Measurements from ENCODE around the gene TUBGCP2.

TUBGCP2 gene

DNA sequence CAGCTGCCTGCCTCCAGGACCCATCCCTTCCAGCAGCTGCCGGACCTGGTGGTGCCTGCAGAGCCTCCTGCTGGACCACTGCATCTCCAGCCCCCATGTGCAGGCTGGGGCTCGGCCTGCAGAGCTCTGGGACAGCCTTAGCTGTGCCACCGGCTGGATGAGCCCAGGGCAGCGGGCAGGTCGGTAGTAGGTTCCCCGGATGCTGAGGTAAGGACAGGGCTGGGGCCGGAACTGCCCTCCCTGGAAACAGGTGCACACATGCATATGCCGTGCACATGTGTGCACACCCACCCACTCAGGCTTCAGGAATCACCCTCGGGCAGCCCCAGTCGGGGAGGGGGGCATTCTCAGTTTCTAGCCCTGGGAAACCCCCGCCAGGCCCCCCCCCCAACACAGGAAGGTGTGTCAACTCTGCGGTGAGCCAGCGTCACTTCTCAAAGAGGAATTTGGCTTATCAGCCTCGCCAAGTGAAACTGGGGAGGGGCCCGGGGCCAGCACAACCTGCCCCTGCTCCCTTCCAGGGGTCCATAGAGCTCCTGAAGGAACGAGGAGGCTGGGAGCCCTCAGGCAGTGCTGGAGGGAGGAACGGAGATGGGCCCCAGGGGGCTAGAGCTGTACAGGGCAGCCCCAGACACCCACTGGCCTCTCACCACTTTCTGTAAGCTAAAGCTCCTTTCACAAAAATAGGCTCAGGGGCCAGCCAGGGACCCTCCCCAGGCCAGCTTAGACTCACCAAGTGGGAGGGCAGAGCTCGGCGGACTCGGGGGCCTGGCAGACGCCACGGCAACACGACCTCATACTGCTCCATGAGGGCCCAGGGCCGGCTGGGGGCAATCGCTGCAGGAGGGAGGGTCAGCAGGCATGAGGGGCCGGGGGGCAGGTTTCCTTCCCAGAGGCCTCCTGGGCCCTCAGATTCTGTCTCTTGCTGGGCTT, 33.7 kb downstream of the TUBGCP2 start:
- H3K9ac ChIP-seq (ENCODE audit: low read length) = no peak overlapping the region
- H3K4me3 ChIP-seq (ENCODE audit: low read depth in 1 of 2, low read length in 2 of 2) = no peak overlapping the region
- no peak overlapping the region for H3K27ac ChIP-seq (ENCODE audit: low read depth, low read length)
- no peaks in the 10 kb centered on the region for H3K4me1 ChIP-seq (ENCODE audit: insufficient read depth, low read length)
- H3K9me3 ChIP-seq (ENCODE audit: low read length) = no peaks in the 10 kb centered on the region
- peaks cover 0 to 31% of the 10 kb centered on the region in 2 donors for H3K27me3 ChIP-seq (ENCODE audit: control insufficient read depth in 1 of 2, insufficient read depth in 2 of 2, low read length in 2 of 2)
- peaks cover 4% of the 10 kb centered on the region for H3K36me3 ChIP-seq (ENCODE audit: insufficient read depth, low read length)

DNA sequence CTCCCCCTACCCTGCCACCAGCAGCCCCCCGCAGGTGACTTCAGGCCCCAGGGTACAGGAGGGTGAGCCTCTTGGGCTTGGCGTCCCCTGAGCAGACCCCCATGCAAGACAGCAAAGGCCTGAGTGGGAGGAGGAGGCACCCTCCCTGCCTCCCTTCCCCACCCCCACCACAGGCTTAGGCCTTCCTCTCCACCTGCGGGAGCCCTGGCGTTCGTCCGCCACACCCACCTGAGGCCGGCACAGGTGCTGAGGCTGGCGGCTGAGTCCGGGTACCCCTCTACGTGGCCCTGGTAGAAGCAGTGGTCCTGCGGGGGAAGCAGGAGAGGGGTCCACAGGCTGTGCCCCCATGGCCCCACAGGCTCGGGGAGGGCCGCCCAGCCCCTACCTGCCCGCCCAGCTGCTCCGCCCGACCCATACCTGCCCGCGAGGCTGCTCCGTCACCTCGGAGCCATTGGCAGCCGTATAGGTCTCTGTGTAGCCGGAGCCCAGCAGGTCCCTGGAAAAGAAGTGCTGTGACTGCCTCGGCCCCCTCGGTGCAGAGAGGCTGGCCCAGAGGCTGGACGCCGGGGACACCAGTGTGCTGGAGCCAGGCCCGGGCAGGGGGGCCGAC, 35.0 kb downstream of the TUBGCP2 start:
- H3K27ac ChIP-seq (ENCODE audit: low read depth, low read length) = no peak overlapping the region
- no peaks in the 10 kb centered on the region for H3K9me3 ChIP-seq (ENCODE audit: low read length)
- H3K4me3 ChIP-seq (ENCODE audit: low read depth in 1 of 2, low read length in 2 of 2) = no peak overlapping the region
- no peak overlapping the region for H3K9ac ChIP-seq (ENCODE audit: low read length)
- H3K36me3 ChIP-seq (ENCODE audit: insufficient read depth, low read length) = no peaks in the 10 kb centered on the region
- H3K27me3 ChIP-seq (ENCODE audit: control insufficient read depth in 1 of 2, insufficient read depth in 2 of 2, low read length in 2 of 2) = peaks cover 0 to 31% of the 10 kb centered on the region in 2 donors
- H3K4me1 ChIP-seq (ENCODE audit: insufficient read depth, low read length) = no peaks in the 10 kb centered on the region

DNA sequence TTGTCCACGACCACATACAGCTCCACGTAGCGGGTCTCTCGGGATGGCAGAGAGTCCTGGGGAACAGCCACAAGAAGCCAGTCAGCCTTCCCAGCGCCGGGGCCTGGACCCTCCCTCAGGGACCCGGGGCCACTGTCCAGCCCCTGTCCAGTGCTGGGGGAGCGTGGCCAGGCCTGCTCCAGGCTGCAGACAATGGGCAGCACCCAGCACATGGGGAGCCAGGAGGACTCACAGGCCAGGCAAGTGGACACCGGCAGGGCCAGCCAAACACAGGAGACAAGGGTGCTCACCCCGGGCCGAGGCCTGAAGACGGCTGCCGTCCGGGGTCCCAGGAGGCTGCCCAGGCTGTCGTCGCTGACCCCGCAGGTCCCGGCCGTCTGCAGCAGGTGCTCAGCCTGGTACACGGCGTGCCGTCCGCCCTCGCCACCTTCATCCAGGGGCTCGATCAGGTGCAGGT, 35.7 kb downstream of the TUBGCP2 start:
- Histone ChIP-seq H3K36me3 (ENCODE audit: insufficient read depth, low read length) (no peaks in the 10 kb centered on the region), H3K4me1 (ENCODE audit: insufficient read depth, low read length) (no peaks in the 10 kb centered on the region), H3K4me3 (ENCODE audit: low read depth in 1 of 2, low read length in 2 of 2) (no peak overlapping the region), H3K9ac (ENCODE audit: low read length) (no peak overlapping the region), H3K27ac (ENCODE audit: low read depth, low read length) (no peak overlapping the region), H3K27me3 (ENCODE audit: control insufficient read depth in 1 of 2, insufficient read depth in 2 of 2, low read length in 2 of 2) (peaks cover 0 to 31% of the 10 kb centered on the region in 2 donors), H3K9me3 (ENCODE audit: low read length) (no peaks in the 10 kb centered on the region)

DNA sequence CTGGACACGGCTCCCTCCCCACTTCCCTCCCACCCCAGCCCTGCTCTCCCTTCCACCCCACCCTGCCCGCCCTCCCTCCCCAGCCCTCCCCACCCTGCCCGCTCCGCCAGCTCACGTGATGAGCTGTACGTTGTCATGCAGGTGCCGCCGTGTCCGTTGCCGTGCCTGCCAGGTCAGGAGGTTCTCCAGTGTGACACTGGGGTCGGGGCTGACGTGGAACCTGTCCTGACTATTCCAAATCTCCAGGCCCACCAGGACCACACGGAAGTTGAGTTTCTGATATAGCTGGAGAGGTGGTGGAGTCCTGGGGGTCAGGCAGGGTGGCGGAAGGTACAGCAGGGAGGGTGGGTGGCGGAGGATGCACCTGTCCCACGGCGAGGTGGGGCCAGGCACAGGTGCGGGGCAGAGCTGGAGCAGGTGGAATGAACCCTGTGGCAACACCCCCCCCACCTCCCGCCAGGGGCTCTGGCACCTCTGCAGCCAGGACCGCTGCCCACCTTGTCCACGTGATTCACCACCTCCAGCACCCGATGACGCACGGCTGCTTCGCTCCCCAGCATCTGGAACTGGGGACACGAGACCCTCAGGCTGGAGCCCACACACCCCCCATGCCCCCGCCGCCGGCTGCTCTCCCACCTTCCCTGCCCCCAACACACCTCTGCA, 36.2 kb downstream of the TUBGCP2 start:
- Histone ChIP-seq H3K4me1 (ENCODE audit: insufficient read depth, low read length) (no peaks in the 10 kb centered on the region), H3K9me3 (ENCODE audit: low read length) (no peaks in the 10 kb centered on the region), H3K27me3 (ENCODE audit: control insufficient read depth in 1 of 2, insufficient read depth in 2 of 2, low read length in 2 of 2) (peaks cover 0 to 29% of the 10 kb centered on the region in 2 donors), H3K27ac (ENCODE audit: low read depth, low read length) (no peak overlapping the region), H3K9ac (ENCODE audit: low read length) (no peak overlapping the region), H3K4me3 (ENCODE audit: low read depth in 1 of 2, low read length in 2 of 2) (no peak overlapping the region), H3K36me3 (ENCODE audit: insufficient read depth, low read length) (no peaks in the 10 kb centered on the region)

DNA sequence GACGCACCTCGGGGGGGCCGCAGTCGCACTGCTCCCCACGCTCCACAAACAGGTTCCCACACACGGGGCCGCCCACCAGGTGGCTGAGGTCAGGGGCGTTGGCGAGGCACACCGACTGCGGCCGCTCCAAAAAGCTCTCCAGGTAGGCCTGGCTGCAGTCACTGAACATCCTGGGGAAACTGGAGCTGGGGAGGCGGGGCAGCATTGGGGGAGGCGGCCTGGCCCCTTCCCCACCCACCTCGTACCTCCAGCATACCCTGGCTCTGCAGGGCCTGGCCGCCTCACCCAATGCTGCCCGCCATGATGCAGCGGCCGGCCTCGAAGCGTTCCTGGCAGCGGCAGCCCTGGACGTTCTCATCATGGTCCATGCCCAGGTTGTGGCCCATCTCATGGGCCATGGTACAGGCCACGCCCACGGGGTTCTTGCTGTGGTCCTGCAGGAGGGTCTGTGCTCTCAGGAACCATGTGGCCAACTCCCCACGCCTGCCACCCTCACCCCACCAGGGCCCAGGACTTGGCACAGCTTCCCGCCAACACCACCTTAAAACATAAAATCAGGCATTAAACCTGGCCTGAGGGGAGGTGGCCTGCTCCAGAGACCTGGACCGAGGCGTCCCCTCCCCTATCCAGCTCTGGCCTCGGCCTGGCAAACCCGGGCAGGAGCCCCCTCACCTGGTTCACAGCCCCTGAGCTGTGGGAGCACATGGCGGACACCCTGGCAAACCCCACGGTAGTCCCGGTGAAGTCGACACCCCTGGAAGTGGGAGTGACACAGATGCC, 37.0 kb downstream of the TUBGCP2 start:
- no peaks in the 10 kb centered on the region for H3K36me3 ChIP-seq (ENCODE audit: insufficient read depth, low read length)
- H3K4me1 ChIP-seq (ENCODE audit: insufficient read depth, low read length) = no peaks in the 10 kb centered on the region
- H3K27me3 ChIP-seq (ENCODE audit: control insufficient read depth in 1 of 2, insufficient read depth in 2 of 2, low read length in 2 of 2) = peaks cover 0 to 22% of the 10 kb centered on the region in 2 donors
- H3K4me3 ChIP-seq (ENCODE audit: low read depth in 1 of 2, low read length in 2 of 2) = no peak overlapping the region
- H3K9me3 ChIP-seq (ENCODE audit: low read length) = no peaks in the 10 kb centered on the region
- no peak overlapping the region for H3K27ac ChIP-seq (ENCODE audit: low read depth, low read length)
- H3K9ac ChIP-seq (ENCODE audit: low read length) = no peak overlapping the region

DNA sequence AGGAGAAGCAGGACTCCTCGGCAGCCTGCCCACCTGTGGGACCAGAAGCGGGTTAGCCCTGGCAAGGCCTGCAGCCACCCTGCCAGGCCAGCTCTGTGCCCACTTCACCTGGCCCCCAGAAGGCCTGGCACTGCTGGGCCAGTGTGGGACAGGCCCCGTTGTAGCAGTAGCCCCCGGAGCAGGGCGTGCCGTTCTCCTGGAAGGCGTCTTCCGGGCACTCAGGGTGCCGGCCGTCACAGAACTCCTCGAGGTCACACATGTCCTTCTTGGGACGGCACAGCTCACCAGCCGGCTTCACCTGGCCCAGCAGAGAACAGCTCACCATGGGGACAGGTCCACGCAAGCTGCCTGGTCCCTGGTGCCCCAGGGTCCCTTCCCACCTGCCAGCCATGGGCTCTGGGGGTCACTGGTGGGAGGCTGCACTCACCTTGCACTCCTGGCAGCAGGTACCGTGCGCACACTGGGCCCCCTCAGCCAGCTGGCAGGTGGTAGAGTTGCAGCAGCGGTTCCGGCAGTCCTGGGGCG, 37.8 kb downstream of the TUBGCP2 start:
- Histone ChIP-seq H3K27ac (ENCODE audit: low read depth, low read length) (no peak overlapping the region), H3K9me3 (ENCODE audit: low read length) (no peaks in the 10 kb centered on the region), H3K36me3 (ENCODE audit: insufficient read depth, low read length) (no peaks in the 10 kb centered on the region), H3K4me1 (ENCODE audit: insufficient read depth, low read length) (no peaks in the 10 kb centered on the region), H3K9ac (ENCODE audit: low read length) (no peak overlapping the region), H3K27me3 (ENCODE audit: control insufficient read depth in 1 of 2, insufficient read depth in 2 of 2, low read length in 2 of 2) (peaks cover 0 to 13% of the 10 kb centered on the region in 2 donors), H3K4me3 (ENCODE audit: low read depth in 1 of 2, low read length in 2 of 2) (no peak overlapping the region)

DNA sequence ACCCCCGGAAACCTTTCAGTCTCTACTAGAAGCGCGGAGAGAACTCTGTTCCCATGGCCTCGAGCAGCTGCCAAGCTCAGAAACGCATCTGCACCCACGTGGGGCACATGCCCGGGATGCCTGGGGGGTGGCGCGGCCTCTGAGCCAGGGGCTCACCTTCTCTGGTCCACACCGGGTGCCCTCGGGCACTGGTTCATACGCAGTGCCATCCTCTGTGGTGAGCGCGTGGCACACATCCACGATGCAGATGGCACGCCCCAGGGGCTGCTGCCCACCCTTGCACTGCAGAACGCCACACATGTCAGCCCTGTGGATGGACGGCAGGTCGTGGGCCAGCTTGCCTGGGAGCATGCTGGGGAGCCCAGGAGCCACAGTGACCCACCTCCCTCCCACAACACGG, 38.5 kb downstream of the TUBGCP2 start:
- Histone ChIP-seq H3K36me3 (ENCODE audit: insufficient read depth, low read length) (no peaks in the 10 kb centered on the region), H3K27ac (ENCODE audit: low read depth, low read length) (no peak overlapping the region), H3K9me3 (ENCODE audit: low read length) (no peaks in the 10 kb centered on the region)

DNA sequence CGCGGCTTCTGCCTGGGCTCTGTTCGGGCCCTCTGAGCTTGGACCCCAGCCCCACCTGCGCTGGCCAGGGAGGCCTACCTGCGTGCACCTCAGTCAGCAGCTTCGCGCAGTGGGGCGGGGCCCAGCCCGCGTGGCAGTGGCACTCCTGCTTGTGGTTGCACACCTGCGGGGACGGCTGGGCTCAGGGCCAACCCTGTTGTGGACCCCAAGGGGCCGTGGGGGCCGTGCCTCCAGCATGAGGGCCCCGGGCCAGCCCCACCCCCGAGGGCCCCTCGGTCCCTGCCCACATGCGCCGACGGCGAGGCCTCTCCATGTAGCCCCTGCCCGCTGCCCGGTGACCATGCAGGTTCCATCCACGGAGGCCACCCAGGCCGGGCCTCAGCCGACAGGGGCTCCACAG, 39.3 kb downstream of the TUBGCP2 start:
- Histone ChIP-seq H3K27ac (ENCODE audit: low read depth, low read length) (no peak overlapping the region), H3K4me1 (ENCODE audit: insufficient read depth, low read length) (no peaks in the 10 kb centered on the region), H3K27me3 (ENCODE audit: control insufficient read depth in 1 of 2, insufficient read depth in 2 of 2, low read length in 2 of 2) (no peaks in the 10 kb centered on the region), H3K36me3 (ENCODE audit: insufficient read depth, low read length) (no peaks in the 10 kb centered on the region), H3K4me3 (ENCODE audit: low read depth in 1 of 2, low read length in 2 of 2) (no peak overlapping the region), H3K9me3 (ENCODE audit: low read length) (no peaks in the 10 kb centered on the region), H3K9ac (ENCODE audit: low read length) (no peak overlapping the region)

More for the DNA sequence above, 38.5 kb downstream of the TUBGCP2 start:
- no peak overlapping the region for H3K4me3 ChIP-seq (ENCODE audit: low read depth in 1 of 2, low read length in 2 of 2)
- H3K4me1 ChIP-seq (ENCODE audit: insufficient read depth, low read length) = no peaks in the 10 kb centered on the region
- H3K27me3 ChIP-seq (ENCODE audit: control insufficient read depth in 1 of 2, insufficient read depth in 2 of 2, low read length in 2 of 2) = peaks cover 0 to 7% of the 10 kb centered on the region in 2 donors
- H3K9ac ChIP-seq (ENCODE audit: low read length) = no peak overlapping the region

DNA sequence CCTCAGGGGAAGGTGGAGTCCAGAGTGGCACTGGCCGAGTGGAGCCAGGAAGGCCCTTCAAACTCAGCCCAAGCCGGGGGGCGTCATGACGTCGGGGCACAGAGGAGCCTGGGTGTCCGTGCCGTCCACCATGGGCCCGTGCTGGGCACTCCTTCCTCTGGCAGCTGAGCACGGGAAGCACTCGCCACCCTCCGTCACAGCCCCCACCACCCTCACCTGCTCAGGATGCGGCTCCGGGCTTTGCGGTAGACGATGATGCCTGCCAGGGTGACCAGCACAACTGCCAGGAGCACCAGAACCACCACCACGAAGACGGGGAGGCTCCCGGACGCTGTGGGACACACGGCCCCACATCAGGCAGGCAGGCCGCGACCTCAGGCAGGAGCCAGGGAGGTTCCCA, 40.1 kb downstream of the TUBGCP2 start:
- H3K36me3 ChIP-seq (ENCODE audit: insufficient read depth, low read length) = no peaks in the 10 kb centered on the region
- H3K4me3 ChIP-seq (ENCODE audit: low read depth in 1 of 2, low read length in 2 of 2) = no peak overlapping the region
- no peaks in the 10 kb centered on the region for H3K9me3 ChIP-seq (ENCODE audit: low read length)
- H3K4me1 ChIP-seq (ENCODE audit: insufficient read depth, low read length) = no peaks in the 10 kb centered on the region
- no peak overlapping the region for H3K9ac ChIP-seq (ENCODE audit: low read length)
- no peak overlapping the region for H3K27ac ChIP-seq (ENCODE audit: low read depth, low read length)
- no peaks in the 10 kb centered on the region for H3K27me3 ChIP-seq (ENCODE audit: control insufficient read depth in 1 of 2, insufficient read depth in 2 of 2, low read length in 2 of 2)

DNA sequence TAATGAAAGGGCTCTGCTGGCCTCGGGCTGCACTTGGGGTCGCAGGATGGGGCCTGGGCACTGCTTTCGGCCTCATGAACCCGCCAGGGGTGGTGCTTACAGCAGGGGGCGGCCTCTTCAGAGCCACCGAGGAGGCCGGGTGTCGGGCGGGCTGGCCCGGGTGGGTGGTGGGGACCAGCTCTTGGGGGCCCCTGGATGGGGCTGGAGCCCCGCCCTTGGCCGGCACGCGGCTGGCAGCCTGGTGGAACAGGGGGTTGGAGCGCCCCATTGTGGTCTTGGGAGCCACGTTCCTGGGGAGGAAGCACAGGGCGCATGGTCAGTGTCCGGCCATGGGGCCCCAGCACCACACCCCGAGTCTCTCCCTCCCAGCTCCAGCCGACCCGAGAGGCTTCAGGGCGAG, 40.8 kb downstream of the TUBGCP2 start:
- Histone ChIP-seq H3K9me3 (ENCODE audit: low read length) (no peaks in the 10 kb centered on the region), H3K27me3 (ENCODE audit: control insufficient read depth in 1 of 2, insufficient read depth in 2 of 2, low read length in 2 of 2) (no peaks in the 10 kb centered on the region), H3K36me3 (ENCODE audit: insufficient read depth, low read length) (no peaks in the 10 kb centered on the region), H3K9ac (ENCODE audit: low read length) (no peak overlapping the region), H3K27ac (ENCODE audit: low read depth, low read length) (no peak overlapping the region), H3K4me3 (ENCODE audit: low read depth in 1 of 2, low read length in 2 of 2) (no peak overlapping the region), H3K4me1 (ENCODE audit: insufficient read depth, low read length) (no peaks in the 10 kb centered on the region)

DNA sequence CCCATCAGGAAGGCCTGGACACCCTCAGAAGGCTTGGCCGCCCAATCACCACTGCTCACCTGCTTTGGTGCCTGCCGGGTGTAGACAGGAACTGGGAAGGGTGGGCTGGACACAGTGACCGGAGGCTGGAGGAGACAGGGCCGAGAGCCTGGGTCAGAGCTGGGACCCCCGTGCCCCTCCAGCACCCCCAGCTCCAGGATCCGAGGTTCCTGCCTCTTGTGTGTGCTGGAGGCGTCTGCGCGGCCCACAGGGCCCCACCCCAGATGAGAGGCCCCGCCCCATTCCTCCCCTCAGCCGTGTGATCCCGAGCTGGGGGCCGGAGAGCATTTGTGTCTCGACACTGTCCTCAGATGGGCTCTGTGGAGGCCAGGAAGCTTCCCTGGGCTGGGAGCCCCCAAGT, 41.4 kb downstream of the TUBGCP2 start:
- H3K27me3 ChIP-seq (ENCODE audit: control insufficient read depth in 1 of 2, insufficient read depth in 2 of 2, low read length in 2 of 2) = no peaks in the 10 kb centered on the region
- H3K9ac ChIP-seq (ENCODE audit: low read length) = no peak overlapping the region
- no peak overlapping the region for H3K27ac ChIP-seq (ENCODE audit: low read depth, low read length)
- no peaks in the 10 kb centered on the region for H3K9me3 ChIP-seq (ENCODE audit: low read length)
- H3K36me3 ChIP-seq (ENCODE audit: insufficient read depth, low read length) = no peaks in the 10 kb centered on the region
- no peak overlapping the region for H3K4me3 ChIP-seq (ENCODE audit: low read depth in 1 of 2, low read length in 2 of 2)
- peaks cover 3% of the 10 kb centered on the region for H3K4me1 ChIP-seq (ENCODE audit: insufficient read depth, low read length)
